Measurements from ENCODE around the gene HOXA9. TPM values are rescaled to one million over a fixed set of nuclear protein-coding genes. Genes with fewer than 3 reads are reported as not detected.

Gene HOXA9
- total and polyA plus RNA-seq, 10 of the 15 experiments (the other 5 are each of a cell fraction or from before 2014, with no cell fraction given): not detected

GRCh38 chr7:27173956-27174873, 8.9 kb upstream of the HOXA9 start, which contains the start of gene HOXA10:
Gene HOXA10, minus strand, starts transcription at chr7:27174320. Its CDS starts 14 bp downstream, at chr7:27174306.
- SMC1A ChIA-PET (ENCODE audit: uncharacterized antibody, unreplicated experiment): no interaction called here
- CTCF ChIA-PET: no interaction called here
- in situ Hi-C loops (cut with MboI): loop anchor here (25.0 kb wide), 1 partner anchor 1087 kb away; no protein-coding TSS in a partner anchor
- TF ChIP-seq ZNF24 (IDR thresholded peaks at IDR 0.05): no peak
- no peak for TF ChIP-seq KLF5 (IDR thresholded peaks at IDR 0.05; ENCODE audit: partially characterized antibody)
- no peak for TF ChIP-seq MTA2 (IDR thresholded peaks at IDR 0.05; ENCODE audit: low read depth)
- no peak for TF ChIP-seq RUNX3 (IDR thresholded peaks at IDR 0.05; ENCODE audit: low read length)
- no peak for TF ChIP-seq PRDM15 (CRISPR knock-in tag; IDR thresholded peaks at IDR 0.05)
- TF ChIP-seq RCOR1 (conservative IDR thresholded peaks at IDR 0.05; ENCODE audit: low read depth, low read length): no peak
- no peak for TF ChIP-seq ZBTB4 (CRISPR knock-in tag; IDR thresholded peaks at IDR 0.05)
- TF ChIP-seq IRF4 (IDR thresholded peaks at IDR 0.05; ENCODE audit: low read depth, low read length): no peak
- TF ChIP-seq RFX5 (IDR thresholded peaks at IDR 0.05; ENCODE audit: low read depth, low read length): no peak
- no peak for TF ChIP-seq KAT2A (conservative IDR thresholded peaks at IDR 0.05; ENCODE audit: control insufficient read depth, low read depth, low read length)
- no peak for TF ChIP-seq LARP7 (IDR thresholded peaks at IDR 0.05)
- TF ChIP-seq EGR1 (IDR thresholded peaks at IDR 0.05; ENCODE audit: borderline replicate concordance in 1 of 2, low read depth in 2 of 2, low read length in 2 of 2): no peak
- no peak for TF ChIP-seq RAD51 (IDR thresholded peaks at IDR 0.05)
- no peak for TF ChIP-seq PKNOX1 (IDR thresholded peaks at IDR 0.05)

More at GRCh38 chr7:27173956-27174873, 8.9 kb upstream of the HOXA9 start, which contains the start of gene HOXA10:
- H3K4me1 ChIP-seq (ENCODE audit: control insufficient read depth, insufficient read depth, low read length): no peaks in the 10 kb centered on the region
- WGBS (ENCODE audit: insufficient coverage, insufficient replicate concordance, low lambda C conversion rate, missing lambda C conversion rate): 72% methylated on average over 64 of the region's 82 CpGs
- H3K4me2 ChIP-seq (ENCODE audit: control insufficient read depth, insufficient read depth): 0 out of 2 replicates have a peak within 1 kb of the TSS, but pooled peaks have one; percentile 3
- no peak within 1 kb of the TSS for H3K27ac ChIP-seq (ENCODE audit: control insufficient read depth, insufficient read depth)
- H4K20me1 ChIP-seq (ENCODE audit: control insufficient read depth, insufficient read depth): no peaks in the 10 kb centered on the region
- BruUV-seq (replicated peaks): no TSS peak
- H3K79me2 ChIP-seq (ENCODE audit: control insufficient read depth, insufficient read depth, low read length): no peaks in the 10 kb centered on the region
- H3K27me3 ChIP-seq (replicated peaks in 1 of 2; ENCODE audit: control insufficient read depth in 2 of 2, insufficient read depth in 2 of 2, low read length in 1 of 2): peaks cover 16 to 22% of the 10 kb centered on the region in 2 experiments
- no peaks in the 10 kb centered on the region; a peak in 1 of 4 replicates for H3K36me3 ChIP-seq (ENCODE audit: control insufficient read depth in 2 of 2, insufficient read depth in 2 of 2, low read length in 1 of 2)
- no peak within 1 kb of the TSS for H2AFZ ChIP-seq (ENCODE audit: control insufficient read depth, low read depth, low read length)
- DNase-seq (ENCODE audit: low read depth, low spot score): no peak
- no peaks in the 10 kb centered on the region; the same call in 2 of the 3 replicates for H3K9me3 ChIP-seq (replicated peaks; ENCODE audit: control insufficient read depth, insufficient read depth, low read length)
- no peak within 1 kb of the TSS for H3K4me3 ChIP-seq
- intact Hi-C loops (cut with micrococcal nuclease; ENCODE audit: unreplicated experiment): no loop called here
- POLR2A ChIA-PET: no interaction called here
- no peak for FAIRE-seq
- RAD21 ChIA-PET (ENCODE audit: unreplicated experiment): no interaction called here
- no peak within 1 kb of the TSS for H3K9ac ChIP-seq (ENCODE audit: control insufficient read depth, insufficient read depth, low read length)
- ATAC-seq: no peak

Measured in GM12878 (cell line).